Activated CD4-positive, alpha-beta T cell treated with anti-CD3 and anti-CD28 coated beads for 36 hours (primary cell): ENCODE data around the gene HOXB1. TPM values are rescaled to one million over a fixed set of nuclear protein-coding genes. Genes with fewer than 3 reads are reported as not detected.
"Not testable (repeated sequence)": the region's sequence is repeated elsewhere in the genome, so short reads cannot be mapped to it uniquely, and the experiment has no call there.

Source experiments
- ATAC-seq: fragments of 200-7000 bp; cut with Tn5 transposase; one replicate; pipeline ENCODE4 v1.10.0; 2021; ENCODE audit warnings: mild to moderate bottlenecking, moderate library complexity
- CTCF ChIA-PET: fragments of 350-600 bp; sonication (Branson Sonifier 250); formaldehyde crosslinking; loops from one replicate; lab custom pipeline; 2021; ENCODE audit warnings: antibody characterized with exemption; lab: Charles Lee
- POLR2A ChIA-PET: fragments of 350-600 bp; sonication (Branson Sonifier 250); formaldehyde crosslinking; loops from one replicate; lab custom pipeline; 2021; ENCODE audit warnings: antibody characterized with exemption, inconsistent platforms; lab: Charles Lee
- DNase-seq: peaks from one replicate; pipeline ENCODE4 v3.0.0-alpha.2; 2020
- H3K27ac Mint-ChIP-seq: one replicate; pipeline ENCODE4 v1.8.0; 2021; ENCODE audit warnings: mixed read lengths
- H3K27me3 Mint-ChIP-seq: one replicate; pipeline ENCODE4 v1.8.0; 2021; ENCODE audit warnings: mixed read lengths
- H3K36me3 Mint-ChIP-seq: one replicate; pipeline ENCODE4 v1.8.0; 2021; ENCODE audit warnings: low read depth, mixed read lengths
- H3K4me1 Mint-ChIP-seq: one replicate; pipeline ENCODE4 v1.8.0; 2021; ENCODE audit warnings: mixed read lengths
- H3K4me3 Mint-ChIP-seq: one replicate; pipeline ENCODE4 v1.8.0; 2021; ENCODE audit warnings: mild to moderate bottlenecking, moderate library complexity, mixed read lengths
- H3K9me3 Mint-ChIP-seq: one replicate; pipeline ENCODE4 v1.8.0; 2021; ENCODE audit warnings: low read depth, mixed read lengths
- intact Hi-C, 2 experiments: fragments of 100-400 bp; cut with DNase I in 1 of 2; cut with micrococcal nuclease in 1 of 2; formaldehyde crosslinking; loops; one replicate each; pipeline versions ENCODE4 v1.14.2 to v1.15.1; 2022 to 2024; cut with DNase I, micrococcal nuclease
- total RNA-seq, 2 experiments: library from RNA; stranded (reverse); gene quantifications; one replicate each; pipeline ENCODE4 v1.2.3, GENCODE V29; 2021

Gene HOXB1
- total RNA-seq, 2 experiments from 2014 or later: not detected

DNA sequence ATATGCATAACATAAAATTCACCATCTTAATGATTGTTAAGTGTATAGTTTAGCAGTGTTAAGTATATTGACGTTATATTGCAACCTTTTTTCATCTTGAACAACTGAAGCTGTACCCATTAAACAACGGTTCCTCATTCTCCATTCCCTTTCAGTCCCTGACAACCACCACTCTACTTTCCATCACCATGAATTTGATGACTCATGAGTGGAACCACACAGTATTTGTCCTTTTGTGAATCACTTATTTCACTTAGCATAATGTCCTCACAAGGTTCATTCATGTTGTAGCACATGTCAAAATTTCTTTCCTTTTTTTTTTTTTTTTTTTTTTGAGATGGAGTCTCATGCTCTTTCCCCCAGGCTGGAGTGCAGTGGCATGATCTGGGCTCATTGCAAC lies 46.0 kb downstream of the HOXB1 start:
- ChIA-PET CTCF (no interaction called here), POLR2A (no interaction called here)
- Mint-ChIP-seq H3K27ac (no peak overlapping the region), H3K4me1 (peaks cover 33% of the 10 kb centered on the region), H3K27me3 (peaks cover 7% of the 10 kb centered on the region), H3K9me3 (no peaks in the 10 kb centered on the region), H3K36me3 (no peaks in the 10 kb centered on the region), H3K4me3 (no peak overlapping the region)
- intact Hi-C loops: loop anchor here in 1 of 2 experiments (2.0 kb wide), 1 partner anchor 26 kb away; no protein-coding TSS in a partner anchor
- ATAC-seq (peak; percentile 84), DNase-seq (no peak)

DNA sequence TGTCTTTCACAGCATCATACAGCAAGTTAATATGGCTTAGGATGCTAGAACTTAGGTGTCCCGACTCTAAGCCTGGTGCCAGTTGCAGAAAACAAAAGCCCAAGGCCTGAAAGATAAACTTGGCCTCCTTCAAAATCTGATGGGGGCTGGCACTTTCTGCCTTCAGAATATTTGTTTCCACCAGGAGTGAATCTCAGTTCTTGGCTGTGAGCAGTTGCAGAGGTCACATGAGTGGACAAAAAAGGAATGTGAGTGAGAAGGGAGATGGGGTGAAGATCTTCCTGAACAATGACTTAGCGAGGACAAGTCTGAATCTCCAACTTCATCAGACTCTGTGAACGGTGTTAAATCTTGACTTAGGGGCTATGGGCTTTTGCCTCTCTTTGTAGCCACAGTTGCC lies 46.6 kb downstream of the HOXB1 start:
- H3K4me3 Mint-ChIP-seq: no peak overlapping the region
- DNase-seq (no peak), ATAC-seq (no peak)
- H3K9me3 Mint-ChIP-seq: no peaks in the 10 kb centered on the region
- peaks cover 7% of the 10 kb centered on the region for H3K27me3 Mint-ChIP-seq
- no peaks in the 10 kb centered on the region for H3K36me3 Mint-ChIP-seq
- intact Hi-C loops: loop anchor here in 1 of 2 experiments (2.0 kb wide), 1 partner anchor 25 kb away; no protein-coding TSS in a partner anchor
- H3K4me1 Mint-ChIP-seq: peaks cover 33% of the 10 kb centered on the region
- ChIA-PET POLR2A (no interaction called here), CTCF (interaction anchor here (0.7 to 1.6 kb wide), 3 partner anchors 8 to 109 kb away, joined by 3 to 4 read pairs (median 4); no protein-coding TSS in a partner anchor)
- no peak overlapping the region for H3K27ac Mint-ChIP-seq

DNA sequence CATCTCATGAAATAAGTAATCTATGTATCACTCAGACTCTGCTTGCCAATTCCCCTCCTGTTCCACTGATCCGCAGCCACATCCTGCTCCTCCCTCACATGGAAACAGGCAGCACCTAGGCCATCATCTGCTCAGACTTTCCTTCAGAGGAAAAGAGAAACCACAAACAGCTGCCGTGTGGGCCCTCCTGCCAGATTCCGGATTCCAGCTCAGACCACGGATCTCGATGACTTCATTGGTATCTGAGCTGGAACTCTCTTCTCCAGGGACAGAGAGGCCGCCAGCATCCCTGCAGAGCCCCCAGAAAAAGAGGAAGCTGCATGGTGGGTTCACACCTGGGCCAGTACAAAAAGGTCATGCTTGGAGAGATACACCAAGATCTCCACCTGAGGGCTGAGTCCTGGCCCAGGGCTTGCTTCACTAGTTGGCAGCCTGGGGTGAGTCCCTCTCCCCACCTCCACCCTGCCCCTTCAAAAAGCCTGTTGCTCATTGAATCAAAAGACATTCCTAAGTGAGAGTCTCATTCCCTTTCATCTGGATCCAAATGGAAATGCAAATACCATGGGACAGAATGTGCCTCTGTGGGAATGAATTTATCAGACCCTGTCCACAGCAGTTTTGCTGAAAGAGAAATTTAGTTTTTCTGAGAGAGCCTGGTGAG lies 47.2 kb downstream of the HOXB1 start:
- Mint-ChIP-seq H3K4me1 (peaks cover 32% of the 10 kb centered on the region), H3K9me3 (no peaks in the 10 kb centered on the region), H3K4me3 (no peak overlapping the region), H3K27ac (no peak overlapping the region), H3K36me3 (no peaks in the 10 kb centered on the region), H3K27me3 (peaks cover 5% of the 10 kb centered on the region)
- DNase-seq (peak; percentile 62), ATAC-seq (peak; percentile 57)
- ChIA-PET CTCF (interaction anchor here (0.7 to 1.6 kb wide), 4 partner anchors 9 to 109 kb away, joined by 3 to 4 read pairs (median 4); no protein-coding TSS in a partner anchor), POLR2A (no interaction called here)
- intact Hi-C loops: loop anchor here in 1 of 2 experiments (2.0 kb wide), 1 partner anchor 25 kb away; no protein-coding TSS in a partner anchor

DNA sequence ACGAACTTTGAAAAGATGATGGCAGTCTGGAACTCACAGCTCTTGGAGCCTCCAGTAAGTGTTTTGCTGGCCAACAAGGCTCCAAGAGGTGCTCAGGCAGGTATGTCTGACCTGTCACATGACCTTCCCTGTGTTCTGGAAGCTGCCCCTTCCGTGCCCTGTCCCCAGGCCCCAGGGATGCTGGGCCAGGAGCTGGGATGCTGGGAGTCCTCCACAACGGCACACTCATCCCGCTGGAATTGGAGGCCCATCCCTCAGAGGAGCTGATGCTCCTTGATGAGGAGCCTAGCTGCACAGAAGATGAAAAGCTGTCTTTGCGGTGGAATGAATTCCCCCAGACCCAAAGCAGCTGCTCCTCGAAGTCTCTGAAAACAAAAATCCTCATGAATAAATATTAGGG lies 47.8 kb downstream of the HOXB1 start:
- no peaks in the 10 kb centered on the region for H3K9me3 Mint-ChIP-seq
- H3K27ac Mint-ChIP-seq: no peak overlapping the region
- H3K36me3 Mint-ChIP-seq: no peaks in the 10 kb centered on the region
- no peak overlapping the region for H3K4me3 Mint-ChIP-seq
- no peak for DNase-seq
- H3K4me1 Mint-ChIP-seq: peaks cover 33% of the 10 kb centered on the region
- ChIA-PET POLR2A (no interaction called here), CTCF (interaction anchor here (0.7 to 1.6 kb wide), 3 partner anchors 9 to 110 kb away, joined by 3 to 4 read pairs (median 4); no protein-coding TSS in a partner anchor)
- intact Hi-C loops: no loop called here
- peaks cover 5% of the 10 kb centered on the region for H3K27me3 Mint-ChIP-seq
- ATAC-seq: no peak

DNA sequence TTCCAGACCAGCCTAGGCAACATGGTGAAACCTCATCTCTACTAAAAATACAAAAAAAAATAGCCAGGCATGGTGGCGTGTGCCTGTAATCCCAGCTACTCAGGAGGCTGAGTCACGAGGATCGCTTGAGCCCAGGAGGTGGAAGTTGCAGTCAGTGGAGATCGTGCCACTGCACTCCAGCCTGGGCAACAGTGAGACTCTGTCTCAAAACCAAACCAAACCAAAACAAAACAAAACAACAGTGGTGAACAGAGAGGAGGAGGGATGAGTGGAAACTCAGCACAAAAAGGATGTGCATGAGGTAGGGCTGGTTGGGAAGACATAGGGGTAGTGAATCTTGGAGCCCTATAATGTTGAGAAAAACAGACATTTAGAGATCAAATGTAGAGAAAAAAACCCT lies 48.5 kb downstream of the HOXB1 start:
- peaks cover 33% of the 10 kb centered on the region for H3K4me1 Mint-ChIP-seq
- DNase-seq, H3K4me3 Mint-ChIP-seq, H3K36me3 Mint-ChIP-seq, H3K9me3 Mint-ChIP-seq, H3K27me3 Mint-ChIP-seq, intact Hi-C loops: not testable (repeated sequence)
- ATAC-seq: peak; percentile 14
- POLR2A ChIA-PET: interaction anchor here (0.6 kb wide), 1 partner anchor 48 kb away, joined by 3 read pairs; no protein-coding TSS in a partner anchor
- H3K27ac Mint-ChIP-seq: peak overlapping the region; percentile 33
- CTCF ChIA-PET: interaction anchor here (0.6 to 1.6 kb wide), 6 partner anchors 10 to 339 kb away, joined by 3 to 4 read pairs (median 3); no protein-coding TSS in a partner anchor

DNA sequence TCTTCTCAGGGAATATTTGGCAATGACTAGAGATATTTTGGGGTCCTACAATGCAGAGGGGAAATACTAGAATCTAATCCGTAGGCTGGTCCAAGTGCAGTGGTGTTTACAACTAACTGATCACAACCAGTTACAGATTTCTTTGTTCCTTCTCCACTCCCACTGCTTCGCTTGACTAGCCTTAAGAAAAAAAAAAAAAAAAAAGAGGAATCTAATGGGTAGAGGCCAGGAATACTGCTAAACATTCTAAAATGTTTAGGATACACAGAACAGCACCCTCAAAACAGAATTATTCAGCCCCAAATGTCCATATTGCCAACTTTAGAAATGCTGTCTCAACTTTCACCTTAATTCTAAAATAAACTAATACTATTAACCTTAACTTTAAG lies 51.8 kb downstream of the HOXB1 start:
- no peak for ATAC-seq
- ChIA-PET POLR2A (no interaction called here), CTCF (no interaction called here)
- Mint-ChIP-seq H3K36me3 (no peaks in the 10 kb centered on the region), H3K4me1 (peaks cover 22% of the 10 kb centered on the region), H3K4me3 (no peak overlapping the region), H3K9me3 (no peaks in the 10 kb centered on the region), H3K27ac (no peak overlapping the region), H3K27me3 (peaks cover 2% of the 10 kb centered on the region)
- intact Hi-C loops: no loop called here
- DNase-seq: no peak

Other genes with a start within 250 kb of the HOXB1 start
- gene SKAP1, start 100.8 kb downstream of the HOXB1 start, total RNA-seq: 100 to 1,000 TPM in 1 of 2 experiments, 10 to 100 TPM in 1; 76.1 to 109 TPM
- gene HOXB2, start 14.1 kb upstream of the HOXB1 start, total RNA-seq: 1 to 10 TPM; 2.8 to 3.3 TPM
- 1 to 10 TPM in 1 of 2 experiments, under 1 TPM in 1; 0.66 to 1.1 TPM for gene HOXB4, start 47.3 kb upstream of the HOXB1 start, total RNA-seq
- gene HOXB3, start 59.2 kb upstream of the HOXB1 start, total RNA-seq: 1 to 10 TPM in 1 of 2 experiments, under 1 TPM in 1; 0.47 to 1.2 TPM
- not detected for gene HOXB5, start 62.8 kb upstream of the HOXB1 start, total RNA-seq
- gene HOXB6, start 74.0 kb upstream of the HOXB1 start, total RNA-seq: not detected
- under 1 TPM; 0.25 to 0.30 TPM for gene HOXB7, start 80.0 kb upstream of the HOXB1 start, total RNA-seq
- not detected for gene HOXB8, start 84.3 kb upstream of the HOXB1 start, total RNA-seq
- 1 to 10 TPM; 1.9 to 2.5 TPM for gene HOXB9, start 95.3 kb upstream of the HOXB1 start, total RNA-seq
- gene PRAC1, start 191.5 kb upstream of the HOXB1 start, total RNA-seq: not detected
- gene PRAC2, start 192.2 kb upstream of the HOXB1 start, total RNA-seq: not detected
- not detected for gene HOXB13, start 197.7 kb upstream of the HOXB1 start, total RNA-seq